Measurements from ENCODE around the gene FZR1.

Gene FZR1

DNA sequence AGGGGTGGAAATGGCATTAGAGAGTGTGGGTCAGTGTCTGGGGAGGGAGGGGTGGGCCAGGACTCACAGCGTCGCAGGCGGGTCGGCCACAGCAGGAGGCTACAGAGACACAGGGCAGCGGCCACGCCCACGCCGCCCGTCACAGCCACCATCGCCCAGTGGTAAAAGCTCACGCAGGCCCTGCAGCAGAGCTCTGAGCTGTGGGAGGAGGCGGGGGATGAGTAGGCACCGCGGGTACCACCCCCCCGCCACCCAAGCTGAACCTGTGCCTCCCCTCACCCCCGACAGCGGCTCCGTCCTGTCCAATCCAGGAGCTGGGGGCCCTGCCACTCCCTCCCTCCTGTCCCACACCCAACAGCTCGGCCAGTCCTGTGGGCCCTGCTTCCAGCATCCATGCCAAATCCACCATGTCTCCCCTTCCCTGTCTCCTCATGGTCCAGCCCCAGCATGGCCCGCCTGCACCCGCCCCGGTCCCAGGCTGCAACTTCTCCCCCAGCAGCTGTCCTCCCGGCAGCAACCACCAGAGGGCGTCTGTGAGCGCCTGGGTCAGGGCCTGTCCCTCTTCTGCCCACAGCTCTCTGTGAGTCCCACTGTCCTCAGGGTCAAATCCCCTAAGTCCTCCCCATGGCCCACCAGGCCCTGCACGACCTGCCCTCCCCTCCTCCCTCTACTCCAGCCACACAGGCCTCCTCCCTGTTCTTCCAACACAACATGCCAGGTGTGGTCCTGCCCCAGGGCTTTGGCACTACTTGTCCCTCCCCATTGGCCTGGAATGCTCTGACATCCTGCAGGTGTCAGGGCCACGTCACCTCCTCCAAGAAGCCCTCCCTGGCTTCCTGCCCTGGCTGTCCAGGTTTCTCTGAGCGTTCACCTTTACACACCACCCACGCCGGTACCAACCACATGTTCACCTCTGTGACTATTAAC is 38.9 kb downstream of the FZR1 start:
- peak; percentile 95 for TF ChIP-seq CTCF (IDR thresholded peaks at IDR 0.05; ENCODE audit: extremely low read depth, insufficient read depth, missing control alignments)
- in situ Hi-C loops (cut with MboI; ENCODE audit: low pct_unique_long_range_greater_than_20kb, low sequenced_read_pairs, unreplicated experiment) = no loop called here
- DNase-seq (ENCODE audit: low spot score) = peak; percentile 92

DNA sequence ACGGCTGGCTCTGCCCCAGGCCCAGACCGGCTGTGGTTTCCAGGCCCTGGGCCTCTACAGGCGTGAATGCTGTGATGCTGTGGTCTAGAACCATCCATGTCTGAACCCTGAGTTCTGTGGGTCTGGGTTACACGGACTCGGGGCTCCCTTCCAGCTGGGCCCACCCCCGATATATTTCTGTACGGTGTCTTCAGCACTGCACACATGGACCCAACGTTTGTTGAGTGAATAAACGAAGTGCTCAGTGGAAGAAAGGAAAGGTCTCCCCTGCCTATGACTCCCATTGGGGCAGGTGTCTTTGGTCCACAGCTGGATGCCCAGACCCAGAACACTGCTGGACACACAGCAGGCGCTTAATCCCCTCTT is 39.5 kb downstream of the FZR1 start:
- no peak for TF ChIP-seq CTCF (IDR thresholded peaks at IDR 0.05; ENCODE audit: extremely low read depth, insufficient read depth, missing control alignments)
- no peak for DNase-seq (ENCODE audit: low spot score)
- in situ Hi-C loops (cut with MboI; ENCODE audit: low pct_unique_long_range_greater_than_20kb, low sequenced_read_pairs, unreplicated experiment) = no loop called here

DNA sequence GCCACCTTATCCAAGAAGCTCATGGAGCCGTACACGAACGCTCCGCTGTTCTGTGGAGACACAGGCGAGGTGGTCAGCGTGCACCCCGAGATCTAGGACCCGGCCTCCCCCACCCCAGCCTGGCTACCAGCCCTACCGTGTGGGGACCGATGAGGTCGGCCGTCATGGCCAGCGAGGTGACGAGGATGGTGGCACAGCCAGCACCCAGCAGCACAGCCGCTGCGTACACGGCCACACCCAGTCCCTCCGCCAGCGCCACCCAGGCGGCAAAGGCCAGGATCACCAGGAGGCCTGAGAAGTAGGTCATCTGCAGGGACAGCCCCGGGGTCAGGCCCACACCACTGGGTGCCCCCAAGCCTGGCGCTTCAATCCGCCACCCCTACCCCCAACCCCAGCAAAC is 40.0 kb downstream of the FZR1 start:
- in situ Hi-C loops (cut with MboI; ENCODE audit: low pct_unique_long_range_greater_than_20kb, low sequenced_read_pairs, unreplicated experiment) = no loop called here
- no peak for TF ChIP-seq CTCF (IDR thresholded peaks at IDR 0.05; ENCODE audit: extremely low read depth, insufficient read depth, missing control alignments)
- no peak for DNase-seq (ENCODE audit: low spot score)

DNA sequence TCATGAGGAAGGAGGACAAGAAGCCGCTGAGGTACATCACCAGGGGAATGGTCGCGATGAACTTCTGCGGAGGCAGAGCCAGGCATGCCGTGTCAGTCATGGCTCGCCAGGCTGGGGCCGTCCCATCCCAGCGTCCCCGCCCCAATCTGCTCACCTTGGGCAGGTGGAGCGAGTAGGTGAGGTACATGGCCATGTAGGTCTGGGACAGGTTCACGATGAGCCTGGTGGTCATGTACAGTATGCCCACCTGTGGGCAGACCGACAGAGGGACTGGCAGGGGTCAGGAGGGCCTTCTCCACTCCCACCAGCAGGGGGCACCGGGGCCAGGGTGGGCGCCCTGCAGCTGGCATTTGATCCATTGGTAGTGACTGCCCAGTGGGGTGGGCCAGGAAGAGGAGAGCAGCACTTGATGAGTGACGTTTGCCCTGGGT is 41.2 kb downstream of the FZR1 start:
- DNase-seq (ENCODE audit: low spot score) = no peak
- peak; percentile 59 for TF ChIP-seq CTCF (IDR thresholded peaks at IDR 0.05; ENCODE audit: extremely low read depth, insufficient read depth, missing control alignments)
- in situ Hi-C loops (cut with MboI; ENCODE audit: low pct_unique_long_range_greater_than_20kb, low sequenced_read_pairs, unreplicated experiment) = no loop called here

DNA sequence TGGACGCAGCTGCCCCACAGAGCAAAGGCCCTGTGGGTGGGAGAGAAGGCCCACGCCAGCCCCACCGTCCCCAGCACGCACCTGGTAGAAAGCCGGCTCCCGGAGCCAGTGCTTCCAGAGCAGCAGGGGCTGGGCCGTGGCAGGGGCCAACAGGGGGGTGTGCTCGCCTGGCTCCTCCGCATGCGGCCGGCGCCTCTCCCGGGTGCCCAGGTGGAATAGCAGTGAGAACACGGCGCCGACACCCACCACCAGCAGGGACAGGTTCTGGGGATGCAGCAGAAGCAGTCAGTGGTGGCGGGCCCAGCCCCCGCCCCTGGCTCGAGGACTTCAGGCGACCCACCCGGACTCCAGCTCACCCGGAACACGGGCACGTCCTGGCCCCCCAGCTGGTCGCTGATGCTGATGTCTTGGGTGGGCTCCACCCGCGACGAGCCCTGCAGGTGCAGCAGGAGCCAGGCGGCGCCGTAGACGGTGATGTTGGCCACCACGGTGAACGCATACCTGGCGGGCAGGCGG is 41.7 kb downstream of the FZR1 start:
- no peak for DNase-seq (ENCODE audit: low spot score)
- no peak for TF ChIP-seq CTCF (IDR thresholded peaks at IDR 0.05; ENCODE audit: extremely low read depth, insufficient read depth, missing control alignments)
- in situ Hi-C loops (cut with MboI; ENCODE audit: low pct_unique_long_range_greater_than_20kb, low sequenced_read_pairs, unreplicated experiment) = no loop called here

GRCh38 chr19:3548606-3549005 is 42.5 kb downstream of the FZR1 start:
- in situ Hi-C loops (cut with MboI; ENCODE audit: low pct_unique_long_range_greater_than_20kb, low sequenced_read_pairs, unreplicated experiment) = no loop called here
- no peak for DNase-seq (ENCODE audit: low spot score)
- no peak for TF ChIP-seq CTCF (IDR thresholded peaks at IDR 0.05; ENCODE audit: extremely low read depth, insufficient read depth, missing control alignments)
